Measurements from ENCODE around the gene C5orf15.

DNA sequence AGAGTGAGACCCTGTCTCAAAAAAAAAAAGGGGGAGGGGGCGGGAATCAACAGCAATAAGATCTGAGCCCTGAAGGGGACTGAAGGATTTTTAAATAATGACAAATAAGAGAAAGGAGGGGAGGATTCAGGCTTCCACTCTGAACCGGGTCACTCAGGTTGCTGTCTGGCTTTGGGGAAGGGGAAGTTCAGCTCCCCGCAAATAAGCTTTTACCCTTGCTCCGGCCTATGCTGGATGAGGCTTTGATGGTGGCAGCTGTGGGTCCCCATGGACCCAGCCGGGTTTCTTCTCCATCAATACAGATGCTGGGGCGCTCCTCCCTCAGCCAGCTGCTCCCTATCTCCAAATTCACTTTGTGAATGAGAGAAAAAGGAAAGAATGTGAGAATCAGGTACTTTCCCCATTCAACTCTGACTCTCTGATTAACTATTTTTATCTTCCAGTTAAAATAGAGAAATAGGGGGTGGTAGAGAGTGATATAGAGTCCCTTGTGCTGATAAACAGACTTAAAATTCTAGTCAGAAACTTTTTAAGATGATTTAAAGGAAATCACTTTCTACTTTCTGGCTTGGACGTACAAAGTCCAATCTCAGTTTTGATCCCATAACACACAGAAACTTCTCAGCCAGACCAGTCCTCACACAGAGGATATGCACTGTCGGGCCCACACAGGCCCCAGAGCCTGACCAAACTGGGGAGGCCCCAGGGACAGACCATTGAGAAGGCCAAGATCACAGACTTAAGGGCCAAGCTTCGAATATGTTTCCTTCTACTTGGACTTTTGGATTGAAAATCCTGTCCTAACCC lies 39.6 kb downstream of the C5orf15 start:
- TF ChIP-seq, protein P1, sequence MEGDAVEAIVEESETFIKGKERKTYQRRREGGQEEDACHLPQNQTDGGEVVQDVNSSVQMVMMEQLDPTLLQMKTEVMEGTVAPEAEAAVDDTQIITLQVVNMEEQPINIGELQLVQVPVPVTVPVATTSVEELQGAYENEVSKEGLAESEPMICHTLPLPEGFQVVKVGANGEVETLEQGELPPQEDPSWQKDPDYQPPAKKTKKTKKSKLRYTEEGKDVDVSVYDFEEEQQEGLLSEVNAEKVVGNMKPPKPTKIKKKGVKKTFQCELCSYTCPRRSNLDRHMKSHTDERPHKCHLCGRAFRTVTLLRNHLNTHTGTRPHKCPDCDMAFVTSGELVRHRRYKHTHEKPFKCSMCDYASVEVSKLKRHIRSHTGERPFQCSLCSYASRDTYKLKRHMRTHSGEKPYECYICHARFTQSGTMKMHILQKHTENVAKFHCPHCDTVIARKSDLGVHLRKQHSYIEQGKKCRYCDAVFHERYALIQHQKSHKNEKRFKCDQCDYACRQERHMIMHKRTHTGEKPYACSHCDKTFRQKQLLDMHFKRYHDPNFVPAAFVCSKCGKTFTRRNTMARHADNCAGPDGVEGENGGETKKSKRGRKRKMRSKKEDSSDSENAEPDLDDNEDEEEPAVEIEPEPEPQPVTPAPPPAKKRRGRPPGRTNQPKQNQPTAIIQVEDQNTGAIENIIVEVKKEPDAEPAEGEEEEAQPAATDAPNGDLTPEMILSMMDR (IDR thresholded peaks at IDR 0.05; ENCODE audit: low read depth, low read length) = no peak
- TF ChIP-seq EZH2phosphoT487 (IDR thresholded peaks at IDR 0.05; ENCODE audit: low read depth) = no peak
